ENCODE data around the gene PIK3CA.

GRCh38 chr3:179116816-179117215, 31.3 kb upstream of the PIK3CA start:
- no peak for TF ChIP-seq CTCF (IDR thresholded peaks at IDR 0.05)
- no peak for TF ChIP-seq POLR2A (IDR thresholded peaks at IDR 0.05)

All from testis (tissue), 2 donors.